RWPE2 (cell line): ENCODE measurements around the gene RABGAP1L.
"Not testable (repeated sequence)": the region's sequence is repeated elsewhere in the genome, so short reads cannot be mapped to it uniquely, and the experiment has no call there.

Experiments used
- ATAC-seq: fragments of 200-7000 bp; cut with Tn5 transposase; 3 replicates; pipeline ENCODE4 v1.9.1; 2021; ENCODE audit warnings: low read depth
- DNase-seq: peaks from one replicate; pipeline ENCODE4 v3.0.0-alpha.2; 2020; ENCODE audit warnings: low spot score
- H3K27ac ChIP-seq: fragments of 450-650 bp; 2 replicates; pipeline ENCODE4 v1.5.1; 2017; ENCODE audit warnings: mild to moderate bottlenecking; ENCODE audit not compliant: poor library complexity, severe bottlenecking
- H3K27me3 ChIP-seq: fragments of 250-450 bp; sonication (Bioruptor Pico); 2 replicates; pipeline ENCODE4 v1.5.1; 2021; ENCODE audit warnings: mild to moderate bottlenecking, moderate library complexity; ENCODE audit not compliant: insufficient read depth, poor library complexity, severe bottlenecking
- H3K36me3 ChIP-seq: fragments of 250-450 bp; sonication (Bioruptor Pico); 2 replicates; pipeline ENCODE4 v1.5.1; 2020; ENCODE audit warnings: low read depth, mild to moderate bottlenecking, moderate library complexity
- H3K4me1 ChIP-seq: fragments of 250-450 bp; sonication (Bioruptor Pico); 2 replicates; pipeline ENCODE4 v1.5.1; 2021; ENCODE audit warnings: mild to moderate bottlenecking, moderate library complexity; ENCODE audit not compliant: insufficient read depth, poor library complexity, severe bottlenecking
- H3K4me3 ChIP-seq: fragments of 250-450 bp; sonication (Bioruptor Pico); 2 replicates; pipeline ENCODE4 v1.5.1; 2021; ENCODE audit warnings: mild to moderate bottlenecking, moderate library complexity; ENCODE audit not compliant: severe bottlenecking
- H3K9me3 ChIP-seq: fragments of 250-450 bp; sonication (Bioruptor Pico); 2 replicates; pipeline ENCODE4 v1.5.1; 2021; ENCODE audit warnings: mild to moderate bottlenecking, moderate library complexity; ENCODE audit not compliant: severe bottlenecking
- TF ChIP-seq, protein P1 (sequence below): fragments of 450-650 bp; IDR thresholded peaks from one replicate; pipeline ENCODE4 v1.5.1; 2017; ENCODE audit warnings: mild to moderate bottlenecking, moderate library complexity; ENCODE audit not compliant: poor library complexity, severe bottlenecking

RABGAP1L gene

DNA sequence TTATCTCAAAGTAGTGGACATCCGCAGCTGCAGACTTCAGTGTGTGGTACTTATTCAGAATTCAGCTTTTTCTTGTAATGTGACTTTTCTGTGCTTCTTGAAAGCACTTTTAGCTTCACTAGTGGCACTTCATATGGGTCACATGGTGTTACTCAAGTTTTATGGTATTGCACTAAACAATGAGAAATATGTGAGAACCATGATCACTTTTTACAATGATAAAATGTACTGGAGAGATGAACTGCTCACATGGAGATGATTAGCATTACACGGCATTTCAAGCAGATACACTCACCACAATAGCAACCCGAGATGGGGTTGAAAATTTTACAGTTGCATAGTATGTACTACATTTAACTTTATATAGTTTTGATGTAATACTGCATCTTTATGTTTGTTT lies 248.3 kb downstream of the RABGAP1L start:
- no peak overlapping the region for H3K4me3 ChIP-seq
- DNase-seq (no peak), ATAC-seq (no peak)
- H3K36me3 ChIP-seq, result no peaks in the 10 kb centered on the region; the same call in 1 of the 2 replicates
- H3K27ac ChIP-seq, result no peak overlapping the region
- TF ChIP-seq, protein P1, sequence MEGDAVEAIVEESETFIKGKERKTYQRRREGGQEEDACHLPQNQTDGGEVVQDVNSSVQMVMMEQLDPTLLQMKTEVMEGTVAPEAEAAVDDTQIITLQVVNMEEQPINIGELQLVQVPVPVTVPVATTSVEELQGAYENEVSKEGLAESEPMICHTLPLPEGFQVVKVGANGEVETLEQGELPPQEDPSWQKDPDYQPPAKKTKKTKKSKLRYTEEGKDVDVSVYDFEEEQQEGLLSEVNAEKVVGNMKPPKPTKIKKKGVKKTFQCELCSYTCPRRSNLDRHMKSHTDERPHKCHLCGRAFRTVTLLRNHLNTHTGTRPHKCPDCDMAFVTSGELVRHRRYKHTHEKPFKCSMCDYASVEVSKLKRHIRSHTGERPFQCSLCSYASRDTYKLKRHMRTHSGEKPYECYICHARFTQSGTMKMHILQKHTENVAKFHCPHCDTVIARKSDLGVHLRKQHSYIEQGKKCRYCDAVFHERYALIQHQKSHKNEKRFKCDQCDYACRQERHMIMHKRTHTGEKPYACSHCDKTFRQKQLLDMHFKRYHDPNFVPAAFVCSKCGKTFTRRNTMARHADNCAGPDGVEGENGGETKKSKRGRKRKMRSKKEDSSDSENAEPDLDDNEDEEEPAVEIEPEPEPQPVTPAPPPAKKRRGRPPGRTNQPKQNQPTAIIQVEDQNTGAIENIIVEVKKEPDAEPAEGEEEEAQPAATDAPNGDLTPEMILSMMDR, result no peak
- H3K4me1 ChIP-seq, result peaks cover 21% of the 10 kb centered on the region
- no peaks in the 10 kb centered on the region for H3K27me3 ChIP-seq
- peaks cover 1% of the 10 kb centered on the region for H3K9me3 ChIP-seq

DNA sequence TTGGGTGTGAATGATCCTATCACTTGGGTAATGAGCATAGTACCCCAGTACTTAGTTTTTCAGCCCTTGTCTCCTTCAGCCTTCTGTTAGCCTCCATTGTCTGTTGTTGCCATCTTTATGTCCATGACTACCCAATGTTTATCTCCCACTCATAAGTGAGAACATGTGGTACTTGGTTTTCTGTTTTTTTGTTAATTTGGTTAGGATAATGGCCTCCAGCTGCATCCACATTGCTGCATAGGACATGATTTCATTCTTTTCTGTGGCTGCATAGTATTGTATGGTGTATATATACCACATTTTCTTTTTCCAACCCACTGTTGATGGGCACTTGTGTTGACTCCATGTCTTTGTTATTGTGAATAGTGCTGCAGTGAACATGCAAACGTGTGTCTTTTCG lies 248.8 kb downstream of the RABGAP1L start:
- DNase-seq (no peak), ATAC-seq (no peak)
- Histone ChIP-seq H3K9me3 (peaks cover 1% of the 10 kb centered on the region), H3K27me3 (no peaks in the 10 kb centered on the region), H3K4me3 (no peak overlapping the region), H3K4me1 (peaks cover 21% of the 10 kb centered on the region), H3K36me3 (no peaks in the 10 kb centered on the region; the same call in 1 of the 2 replicates), H3K27ac (no peak overlapping the region)
- TF ChIP-seq, protein P1, result no peak

DNA sequence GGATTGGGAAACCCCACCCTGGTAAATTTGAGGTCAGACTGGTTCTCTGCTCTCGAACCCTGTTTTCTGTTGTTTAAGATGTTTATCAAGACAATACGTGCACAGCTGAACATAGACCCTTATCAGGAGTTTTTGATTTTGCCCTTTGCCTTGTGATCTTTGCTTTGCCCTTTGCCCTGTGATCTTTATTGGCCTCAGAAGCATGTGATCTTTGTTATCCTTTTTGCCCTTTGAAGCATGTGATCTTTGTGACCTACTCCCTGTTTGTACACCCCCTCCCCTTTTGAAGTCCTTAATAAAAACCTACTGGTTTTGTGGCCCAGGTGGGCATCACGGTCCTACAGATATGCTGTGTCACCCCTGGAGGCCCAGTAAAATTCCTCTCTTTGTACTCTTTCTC lies 250.5 kb downstream of the RABGAP1L start:
- H3K4me1 ChIP-seq, result peaks cover 20% of the 10 kb centered on the region
- not testable (repeated sequence) for H3K27me3 ChIP-seq, ATAC-seq, H3K4me3 ChIP-seq, H3K9me3 ChIP-seq, H3K36me3 ChIP-seq, H3K27ac ChIP-seq, DNase-seq

DNA sequence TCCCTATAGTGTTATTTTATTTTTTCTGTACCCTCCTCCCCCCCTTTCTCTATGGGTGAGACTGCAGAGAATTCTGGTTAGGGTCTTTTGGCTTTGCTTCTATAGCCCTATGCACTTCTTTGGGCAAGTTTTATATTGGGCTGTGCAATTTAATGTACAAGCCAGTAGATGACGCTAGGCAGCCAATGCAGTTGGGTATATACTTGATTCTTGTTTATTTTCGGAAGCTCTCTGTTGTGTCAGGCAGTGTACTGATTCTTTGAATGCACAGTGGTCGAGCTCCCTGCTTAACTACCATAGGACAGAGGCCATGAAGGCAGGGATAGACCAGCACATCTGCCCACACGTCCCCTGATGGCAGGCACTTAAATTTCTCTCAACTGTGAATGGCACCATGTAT lies 254.3 kb downstream of the RABGAP1L start:
- TF ChIP-seq, protein P1, result no peak
- no peaks in the 10 kb centered on the region for H3K4me1 ChIP-seq
- no peaks in the 10 kb centered on the region for H3K27me3 ChIP-seq
- no peak for ATAC-seq
- no peak overlapping the region for H3K4me3 ChIP-seq
- H3K36me3 ChIP-seq, result no peaks in the 10 kb centered on the region
- no peak overlapping the region for H3K27ac ChIP-seq
- no peak for DNase-seq
- H3K9me3 ChIP-seq, result peaks cover 1% of the 10 kb centered on the region

DNA sequence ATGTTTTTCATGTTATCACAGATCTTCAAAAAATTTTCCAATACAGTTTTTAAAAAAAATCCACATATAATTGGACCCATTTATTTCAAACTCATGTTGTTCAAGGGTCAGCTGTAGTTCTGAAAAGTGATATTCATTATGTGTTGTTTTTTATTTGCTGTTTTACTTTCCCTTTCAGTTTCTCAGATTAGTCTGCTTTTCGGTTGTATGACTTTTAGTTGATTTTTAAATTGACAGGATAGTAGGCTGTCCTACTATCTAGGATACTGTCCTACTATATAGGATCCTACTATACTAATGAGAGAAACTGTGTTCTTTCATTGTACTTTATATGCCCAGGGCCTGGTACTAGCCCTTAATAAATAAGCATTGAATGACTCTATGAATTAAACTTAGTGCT lies 254.9 kb downstream of the RABGAP1L start:
- no peak overlapping the region for H3K27ac ChIP-seq
- no peak overlapping the region for H3K4me3 ChIP-seq

More for the DNA sequence above, 254.9 kb downstream of the RABGAP1L start:
- no peak for ATAC-seq
- no peak for DNase-seq
- no peaks in the 10 kb centered on the region for H3K4me1 ChIP-seq
- TF ChIP-seq, protein P1, result no peak
- H3K9me3 ChIP-seq, result peaks cover 1% of the 10 kb centered on the region
- H3K36me3 ChIP-seq, result no peaks in the 10 kb centered on the region
- H3K27me3 ChIP-seq, result no peaks in the 10 kb centered on the region
